Fibroblast of lung (primary cell): ENCODE data around the gene KRT75.

Experiments
- CTCF ChIP-seq, 2 donors: IDR thresholded peaks in 1 of 2; conservative IDR thresholded peaks in 1 of 2; 1 replicate in 1 of 2; 2 replicates in 1 of 2; pipeline ENCODE4 v1.5.1; 2011 to 2012; ENCODE audit warnings: low read length in 2 of 2, control low read depth in 1 of 2, inconsistent platforms in 1 of 2, low read depth in 1 of 2, mild to moderate bottlenecking in 1 of 2
- EZH2 ChIP-seq: IDR thresholded peaks from 2 replicates; pipeline ENCODE4 v1.5.1; 2012; ENCODE audit warnings: low read length, control low read depth, mild to moderate bottlenecking; ENCODE audit errors: missing control alignments

- TF ChIP-seq EZH2, result no peak
- no peak for TF ChIP-seq CTCF (conservative IDR thresholded peaks at IDR 0.05 in 1 of 2, IDR thresholded peaks at IDR 0.05 in 1 of 2; ENCODE audit: low read depth in 1 of 2, low read length in 2 of 2)
These were observed 50.8 kb downstream of the KRT75 start for GRCh38 chr12:52383331-52383730.
